Loucy (cell line): ENCODE measurements around the gene FBXO36.

Source experiments
- H2AFZ ChIP-seq: fragments of 200-600 bp; sonication (generic); 2 replicates; pipeline ENCODE4 v1.6.0; 2016; ENCODE audit warnings: antibody characterized with exemption, mild to moderate bottlenecking, low read length, moderate library complexity
- H3F3A ChIP-seq: fragments of 200-600 bp; 2 replicates; pipeline ENCODE4 v1.6.0; 2016; ENCODE audit warnings: antibody characterized with exemption, low read depth, mild to moderate bottlenecking
- H3K27me3 ChIP-seq: fragments of 200-600 bp; sonication (generic); 2 replicates; pipeline ENCODE4 v1.6.1; 2014; ENCODE audit warnings: low read length, mild to moderate bottlenecking; ENCODE audit not compliant: insufficient read depth, poor library complexity, severe bottlenecking
- H3K36me3 ChIP-seq: fragments of 200-600 bp; sonication (generic); 2 replicates; pipeline ENCODE4 v1.6.1; 2016; ENCODE audit warnings: low read length; ENCODE audit not compliant: insufficient read depth
- H3K4me1 ChIP-seq: fragments of 200-600 bp; sonication (generic); 2 replicates; pipeline ENCODE4 v1.5.1; 2014; ENCODE audit warnings: low read length, mild to moderate bottlenecking; ENCODE audit not compliant: insufficient read depth, poor library complexity, severe bottlenecking
- H3K4me2 ChIP-seq: fragments of 200-600 bp; sonication (generic); 2 replicates; pipeline ENCODE4 v1.6.0; 2014; ENCODE audit warnings: antibody characterized with exemption, low read length, low read depth, mild to moderate bottlenecking; ENCODE audit not compliant: poor library complexity, severe bottlenecking
- H3K4me3 ChIP-seq: fragments of 200-600 bp; sonication (generic); 2 replicates; pipeline ENCODE4 v1.5.1; 2014; ENCODE audit warnings: low read length, mild to moderate bottlenecking, mixed read lengths; ENCODE audit not compliant: poor library complexity, severe bottlenecking
- H3K79me2 ChIP-seq: fragments of 200-600 bp; sonication (generic); 2 replicates; pipeline ENCODE4 v1.6.1; 2014; ENCODE audit warnings: low read length; ENCODE audit not compliant: insufficient read depth
- H3K9ac ChIP-seq: fragments of 200-600 bp; sonication (generic); 2 replicates; pipeline ENCODE4 v1.6.0; 2014; ENCODE audit warnings: mild to moderate bottlenecking, low read depth, low read length, moderate library complexity; ENCODE audit not compliant: poor library complexity, severe bottlenecking
- H3K9me2 ChIP-seq: fragments of 200-600 bp; sonication (generic); replicated peaks from 2 replicates; pipeline ENCODE4 v1.6.1; 2016; ENCODE audit warnings: low read depth, low read length, mixed read lengths
- H3K9me3 ChIP-seq: fragments of 200-600 bp; sonication (generic); 2 replicates; pipeline ENCODE4 v1.6.1; 2014; ENCODE audit warnings: mild to moderate bottlenecking, antibody characterized with exemption, low read length, low read depth; ENCODE audit not compliant: insufficient read depth
- H4K20me1 ChIP-seq: fragments of 200-600 bp; sonication (generic); 2 replicates; pipeline ENCODE4 v1.6.0; 2014; ENCODE audit warnings: antibody characterized with exemption, low read length, mild to moderate bottlenecking; ENCODE audit not compliant: insufficient read depth, poor library complexity, severe bottlenecking
- EZH2phosphoT487 ChIP-seq: fragments of 200-600 bp; IDR thresholded peaks from 2 replicates; pipeline ENCODE4 v1.6.1; 2018; ENCODE audit warnings: antibody characterized with exemption, mild to moderate bottlenecking, moderate library complexity, borderline replicate concordance
- TF ChIP-seq, protein P1 (sequence below): fragments of 200-600 bp; sonication (generic); conservative IDR thresholded peaks from 2 replicates; pipeline ENCODE4 v1.5.1; 2014; ENCODE audit warnings: mild to moderate bottlenecking, antibody characterized with exemption, low read length

Gene FBXO36

DNA sequence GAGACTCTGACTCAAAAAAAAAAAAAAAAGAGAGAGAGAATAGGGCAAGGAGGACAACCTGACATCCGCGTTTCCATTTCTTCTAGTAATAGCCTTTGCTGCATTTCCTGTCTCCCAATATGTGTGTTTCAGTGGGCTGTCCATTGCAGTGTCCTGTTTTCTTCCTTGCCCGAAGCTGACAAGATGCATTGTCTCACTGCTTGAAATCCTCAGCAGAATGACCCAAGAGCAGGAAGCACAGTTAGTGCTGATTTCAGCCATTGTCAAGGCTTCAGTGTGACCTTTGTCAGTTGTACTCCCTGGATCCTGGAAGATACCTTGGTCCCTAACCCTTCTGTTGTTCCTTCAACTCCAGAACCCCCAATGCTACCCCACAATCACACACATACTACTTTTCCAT is 75.3 kb downstream of the FBXO36 start:
- H3K79me2 ChIP-seq: no peaks in the 10 kb centered on the region
- H2AFZ ChIP-seq: no peak overlapping the region
- TF ChIP-seq, protein P1, sequence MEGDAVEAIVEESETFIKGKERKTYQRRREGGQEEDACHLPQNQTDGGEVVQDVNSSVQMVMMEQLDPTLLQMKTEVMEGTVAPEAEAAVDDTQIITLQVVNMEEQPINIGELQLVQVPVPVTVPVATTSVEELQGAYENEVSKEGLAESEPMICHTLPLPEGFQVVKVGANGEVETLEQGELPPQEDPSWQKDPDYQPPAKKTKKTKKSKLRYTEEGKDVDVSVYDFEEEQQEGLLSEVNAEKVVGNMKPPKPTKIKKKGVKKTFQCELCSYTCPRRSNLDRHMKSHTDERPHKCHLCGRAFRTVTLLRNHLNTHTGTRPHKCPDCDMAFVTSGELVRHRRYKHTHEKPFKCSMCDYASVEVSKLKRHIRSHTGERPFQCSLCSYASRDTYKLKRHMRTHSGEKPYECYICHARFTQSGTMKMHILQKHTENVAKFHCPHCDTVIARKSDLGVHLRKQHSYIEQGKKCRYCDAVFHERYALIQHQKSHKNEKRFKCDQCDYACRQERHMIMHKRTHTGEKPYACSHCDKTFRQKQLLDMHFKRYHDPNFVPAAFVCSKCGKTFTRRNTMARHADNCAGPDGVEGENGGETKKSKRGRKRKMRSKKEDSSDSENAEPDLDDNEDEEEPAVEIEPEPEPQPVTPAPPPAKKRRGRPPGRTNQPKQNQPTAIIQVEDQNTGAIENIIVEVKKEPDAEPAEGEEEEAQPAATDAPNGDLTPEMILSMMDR: no peak
- TF ChIP-seq EZH2phosphoT487: no peak
- H3F3A ChIP-seq: no peaks in the 10 kb centered on the region
- no peaks in the 10 kb centered on the region for H3K9me2 ChIP-seq
- no peak overlapping the region for H3K9ac ChIP-seq
- no peaks in the 10 kb centered on the region for H3K9me3 ChIP-seq
- no peaks in the 10 kb centered on the region for H3K27me3 ChIP-seq
- no peaks in the 10 kb centered on the region for H3K4me1 ChIP-seq
- no peak overlapping the region for H3K4me2 ChIP-seq
- no peaks in the 10 kb centered on the region for H4K20me1 ChIP-seq
- H3K36me3 ChIP-seq: no peaks in the 10 kb centered on the region
- H3K4me3 ChIP-seq: no peak overlapping the region

DNA sequence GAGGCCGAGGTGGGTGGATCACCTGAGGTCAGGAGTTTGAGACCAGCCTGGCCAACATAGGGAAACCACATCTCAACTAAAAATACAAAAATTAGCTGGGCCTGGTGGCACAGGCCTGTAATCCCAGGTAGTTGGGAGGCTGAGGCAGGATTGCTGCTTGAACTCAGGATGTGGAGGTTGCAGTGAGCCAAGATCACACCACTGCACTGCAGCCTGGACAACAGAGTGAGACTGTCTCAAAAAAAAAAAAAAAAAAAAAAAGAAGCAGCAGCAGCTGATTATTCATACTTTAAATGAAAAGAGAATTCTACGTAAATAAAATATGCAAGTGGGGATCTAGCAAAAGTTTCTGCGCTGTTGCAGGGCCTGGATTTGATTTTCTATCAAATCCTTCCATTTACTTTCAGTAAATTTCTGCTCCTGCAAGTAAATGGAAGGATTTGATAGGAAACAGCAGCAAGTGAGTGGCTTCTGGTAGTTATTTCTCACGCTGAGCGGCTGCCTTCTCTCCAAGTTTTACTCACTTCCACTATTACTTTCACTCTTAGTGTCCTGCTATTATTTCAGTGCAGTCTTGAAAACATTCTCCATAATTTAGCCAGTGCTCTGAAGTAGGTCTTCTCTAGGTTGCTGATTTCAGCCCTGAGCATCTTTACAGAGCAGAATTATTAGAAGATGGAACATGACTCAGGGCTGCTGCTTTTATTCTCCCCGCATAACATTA is 78.0 kb downstream of the FBXO36 start:
- Histone ChIP-seq H3F3A (no peaks in the 10 kb centered on the region), H3K4me3 (no peak overlapping the region), H3K9me3 (no peaks in the 10 kb centered on the region), H3K27me3 (no peaks in the 10 kb centered on the region), H4K20me1 (no peaks in the 10 kb centered on the region), H3K9ac (no peak overlapping the region), H3K4me2 (no peak overlapping the region), H2AFZ (no peak overlapping the region), H3K79me2 (no peaks in the 10 kb centered on the region), H3K4me1 (no peaks in the 10 kb centered on the region), H3K36me3 (no peaks in the 10 kb centered on the region), H3K9me2 (no peaks in the 10 kb centered on the region)
- TF ChIP-seq EZH2phosphoT487: no peak
- TF ChIP-seq, protein P1: no peak

DNA sequence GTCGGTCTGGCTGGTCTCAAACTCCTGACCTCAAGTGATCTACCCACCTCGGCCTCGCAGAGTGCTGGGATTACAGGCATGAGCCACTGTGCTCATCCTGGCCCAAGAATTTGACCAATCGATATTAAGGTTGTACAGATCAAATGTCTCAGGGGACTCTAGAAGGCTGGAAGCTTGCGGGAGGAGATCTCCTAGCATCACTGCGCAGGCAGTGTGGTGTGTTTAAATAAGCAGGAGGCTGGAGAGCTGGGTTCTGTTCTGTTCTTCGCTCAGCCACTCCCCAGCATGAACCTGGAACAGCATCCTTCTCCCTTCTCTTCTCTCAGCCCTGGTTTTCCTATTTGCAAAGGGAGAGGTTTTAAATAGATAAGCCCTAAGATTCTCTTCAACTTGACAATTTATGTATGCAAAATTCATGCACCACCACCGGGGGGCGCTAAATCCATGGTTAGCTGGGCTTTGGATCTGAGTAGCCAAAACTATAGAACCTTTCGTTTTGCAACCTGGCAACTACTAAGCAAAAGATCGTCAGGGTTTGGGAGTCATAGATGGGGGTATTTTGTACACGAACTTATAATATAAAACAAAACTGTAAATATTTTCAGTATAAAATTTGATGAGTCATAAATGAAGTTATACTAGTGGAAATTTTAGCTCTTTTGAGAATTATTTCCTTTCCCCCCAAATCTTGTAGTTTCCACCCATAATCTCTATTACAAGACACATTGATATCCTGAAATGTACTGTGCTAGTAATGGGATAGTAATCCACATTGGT is 85.8 kb downstream of the FBXO36 start:
- TF ChIP-seq, protein P1: peak; percentile 92
- TF ChIP-seq EZH2phosphoT487: no peak
- Histone ChIP-seq H3K9me2 (no peaks in the 10 kb centered on the region), H3K9me3 (no peaks in the 10 kb centered on the region), H3K79me2 (no peaks in the 10 kb centered on the region), H3K36me3 (no peaks in the 10 kb centered on the region), H3F3A (no peaks in the 10 kb centered on the region), H2AFZ (peak overlapping the region; percentile 28; the same call in 1 of the 2 replicates), H4K20me1 (no peaks in the 10 kb centered on the region), H3K4me1 (peaks cover 5% of the 10 kb centered on the region), H3K27me3 (no peaks in the 10 kb centered on the region), H3K9ac (no peak overlapping the region), H3K4me3 (peak overlapping the region; percentile 34), H3K4me2 (peak overlapping the region; percentile 40)
